NB4 (cell line): ENCODE measurements around the gene ACAA2.

Source experiments
- MYC ChIP-seq: IDR thresholded peaks from 2 replicates; pipeline ENCODE4 v1.6.1; 2011; ENCODE audit warnings: low read depth, low read length
- POLR2A ChIP-seq: IDR thresholded peaks from 2 replicates; pipeline ENCODE4 v1.6.1; 2011; ENCODE audit warnings: mild to moderate bottlenecking; ENCODE audit not compliant: insufficient read length; ENCODE audit errors: extremely low read depth
- TF ChIP-seq, protein P1 (sequence below): IDR thresholded peaks from one replicate; pipeline ENCODE4 v1.5.1; 2012; ENCODE audit warnings: low read depth, low read length
- TF ChIP-seq, protein P2 (sequence below): IDR thresholded peaks from 2 replicates; pipeline ENCODE4 v1.6.1; 2011; ENCODE audit warnings: low read depth, low read length

DNA sequence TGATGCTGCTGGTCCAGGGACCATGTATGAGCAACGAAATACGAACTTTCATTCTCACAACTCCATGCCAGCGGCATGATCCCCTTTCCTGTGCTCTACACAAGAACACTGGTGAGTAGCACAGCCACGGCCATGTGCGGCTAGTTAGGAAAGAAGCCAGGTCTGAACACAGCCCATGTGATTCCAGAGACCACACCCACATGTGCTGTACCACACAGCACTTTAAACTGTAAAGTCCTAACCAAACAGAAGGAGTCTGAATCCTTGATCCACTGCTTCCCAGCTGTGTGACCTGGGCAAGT is 33.0 kb upstream of the ACAA2 start:
- TF ChIP-seq POLR2A, result no peak
- no peak for TF ChIP-seq MYC
- TF ChIP-seq, protein P1, sequence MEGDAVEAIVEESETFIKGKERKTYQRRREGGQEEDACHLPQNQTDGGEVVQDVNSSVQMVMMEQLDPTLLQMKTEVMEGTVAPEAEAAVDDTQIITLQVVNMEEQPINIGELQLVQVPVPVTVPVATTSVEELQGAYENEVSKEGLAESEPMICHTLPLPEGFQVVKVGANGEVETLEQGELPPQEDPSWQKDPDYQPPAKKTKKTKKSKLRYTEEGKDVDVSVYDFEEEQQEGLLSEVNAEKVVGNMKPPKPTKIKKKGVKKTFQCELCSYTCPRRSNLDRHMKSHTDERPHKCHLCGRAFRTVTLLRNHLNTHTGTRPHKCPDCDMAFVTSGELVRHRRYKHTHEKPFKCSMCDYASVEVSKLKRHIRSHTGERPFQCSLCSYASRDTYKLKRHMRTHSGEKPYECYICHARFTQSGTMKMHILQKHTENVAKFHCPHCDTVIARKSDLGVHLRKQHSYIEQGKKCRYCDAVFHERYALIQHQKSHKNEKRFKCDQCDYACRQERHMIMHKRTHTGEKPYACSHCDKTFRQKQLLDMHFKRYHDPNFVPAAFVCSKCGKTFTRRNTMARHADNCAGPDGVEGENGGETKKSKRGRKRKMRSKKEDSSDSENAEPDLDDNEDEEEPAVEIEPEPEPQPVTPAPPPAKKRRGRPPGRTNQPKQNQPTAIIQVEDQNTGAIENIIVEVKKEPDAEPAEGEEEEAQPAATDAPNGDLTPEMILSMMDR, result no peak
- TF ChIP-seq, protein P2, sequence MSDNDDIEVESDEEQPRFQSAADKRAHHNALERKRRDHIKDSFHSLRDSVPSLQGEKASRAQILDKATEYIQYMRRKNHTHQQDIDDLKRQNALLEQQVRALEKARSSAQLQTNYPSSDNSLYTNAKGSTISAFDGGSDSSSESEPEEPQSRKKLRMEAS, result no peak
